A549 (cell line): Measurements from ENCODE around the gene PNPO. TPM values are rescaled to one million over a fixed set of nuclear protein-coding genes. Genes with fewer than 3 reads are reported as not detected.

Experiments used
- ATAC-seq, 2 experiments: fragments of 200-7000 bp in 1 of 2; fragments of >200 bp in 1 of 2; cut with Nextera tagmentation in 1 of 2; cut with Tn5 transposase in 1 of 2; 3 replicates each; pipeline versions ENCODE4 v1.8.0 to v1.9.1; 2018 to 2020; ENCODE audit warnings: mild to moderate bottlenecking in 1 of 2, moderate library complexity in 1 of 2
- CTCF ChIA-PET: fragments of 300-600 bp; sonication (Branson Sonifier 250); formaldehyde crosslinking; extraction: SDS; loops from one replicate; lab custom pipeline; 2021; ENCODE audit warnings: antibody characterized with exemption, inconsistent platforms; lab: Yijun Ruan, JAX
- POLR2A ChIA-PET: fragments of 350-600 bp; formaldehyde crosslinking; extraction: SDS; loops from one replicate; lab custom pipeline; 2021; ENCODE audit warnings: antibody characterized with exemption, inconsistent platforms; lab: Yijun Ruan, JAX
- DNase-seq, 2 experiments: peaks; one replicate each; pipeline versions ENCODE4 v3.0.0 to v3.0.0-alpha.2; 2011 to 2016; ENCODE audit warnings: low read depth in 1 of 2, low spot score in 1 of 2
- FAIRE-seq: peaks from 2 replicates; lab custom pipeline; 2011; peaks lifted over from hg19 to GRCh38; lab: Jason Lieb, UNC
- H3K27ac ChIP-seq, 2 experiments: fragments of >200 bp; sonication (Bioruptor Twin); formaldehyde crosslinking; 3 replicates each; pipeline ENCODE4 v1.5.1; 2016 to 2017
- H3K4me1 ChIP-seq: fragments of >200 bp; sonication (Bioruptor Twin); formaldehyde crosslinking; 3 replicates; pipeline ENCODE4 v1.6.1; 2016
- H3K4me2 ChIP-seq: fragments of >200 bp; sonication (Bioruptor Twin); formaldehyde crosslinking; 3 replicates; pipeline ENCODE4 v1.6.1; 2016
- H3K4me3 ChIP-seq: fragments of >200 bp; sonication (Bioruptor Twin); formaldehyde crosslinking; 3 replicates; pipeline ENCODE4 v1.5.1; 2016
- H3K9me3 ChIP-seq: fragments of >200 bp; sonication (Bioruptor Twin); formaldehyde crosslinking; 3 replicates; pipeline ENCODE4 v1.6.1; 2016
- CBX2 ChIP-seq: fragments of 200-600 bp; sonication (generic); IDR thresholded peaks from 2 replicates; pipeline ENCODE4 v1.6.1; 2016; ENCODE audit warnings: low read depth, mild to moderate bottlenecking, borderline replicate concordance
- CTCF ChIP-seq: fragments of >200 bp; sonication (Bioruptor Twin); formaldehyde crosslinking; IDR thresholded peaks from 3 replicates; pipeline ENCODE4 v1.5.1; 2016
- EP300 ChIP-seq, 2 experiments: fragments of >200 bp; sonication (Bioruptor Twin); formaldehyde crosslinking; IDR thresholded peaks; 2 replicates in 1 of 2; 3 replicates in 1 of 2; pipeline ENCODE4 v1.6.1; 2016 to 2017
- ESRRA ChIP-seq: fragments of 150-350 bp; IDR thresholded peaks from 2 replicates; pipeline ENCODE4 v1.6.1; 2014; ENCODE audit warnings: mild to moderate bottlenecking, low read length, borderline replicate concordance
- HOXA7 ChIP-seq: fragments of 250-450 bp; sonication (Bioruptor Pico); IDR thresholded peaks from 2 replicates; pipeline ENCODE4 v1.5.0; 2020; ENCODE audit warnings: mild to moderate bottlenecking, moderate library complexity
- JUNB ChIP-seq: fragments of >200 bp; sonication (Bioruptor Twin); formaldehyde crosslinking; IDR thresholded peaks from 2 replicates; pipeline ENCODE4 v1.6.1; 2016
- MAFK ChIP-seq: fragments of 450-650 bp; IDR thresholded peaks from 2 replicates; pipeline ENCODE4 v1.6.1; 2014; ENCODE audit not compliant: partially characterized antibody
- MYC ChIP-seq: IDR thresholded peaks from 2 replicates; pipeline ENCODE4 v1.6.1; 2012; ENCODE audit warnings: mild to moderate bottlenecking, inconsistent platforms, low read length, improper control_type of control experiment, borderline replicate concordance
- NPAS2 ChIP-seq: fragments of 250-450 bp; sonication (Bioruptor Pico); IDR thresholded peaks from 2 replicates; pipeline ENCODE4 v1.8.0; 2022; ENCODE audit warnings: mild to moderate bottlenecking, moderate library complexity, borderline replicate concordance
- POLR2AphosphoS2 ChIP-seq: conservative IDR thresholded peaks from 2 replicates; pipeline ENCODE4 v1.6.1; 2012; ENCODE audit warnings: low read length, improper control_type of control experiment, inconsistent platforms
- RARB ChIP-seq: fragments of 250-450 bp; sonication (Bioruptor Pico); IDR thresholded peaks from 2 replicates; pipeline ENCODE4 v1.8.0; 2021; ENCODE audit warnings: mild to moderate bottlenecking, moderate library complexity
- RFX5 ChIP-seq: fragments of 450-650 bp; IDR thresholded peaks from 2 replicates; pipeline ENCODE4 v1.7.1; 2014; ENCODE audit warnings: antibody characterized with exemption, mild to moderate bottlenecking, moderate library complexity
- TFCP2L1 ChIP-seq: fragments of 250-450 bp; sonication (Bioruptor Pico); IDR thresholded peaks from 2 replicates; pipeline ENCODE4 v1.5.0; 2021; ENCODE audit warnings: mild to moderate bottlenecking
- TP53 ChIP-seq: fragments of 250-450 bp; sonication (Bioruptor Pico); IDR thresholded peaks from 2 replicates; pipeline ENCODE4 v1.5.0; 2021; ENCODE audit warnings: mild to moderate bottlenecking, moderate library complexity
- ZFP36 ChIP-seq: fragments of 450-650 bp; IDR thresholded peaks from 2 replicates; pipeline ENCODE4 v1.6.1; 2014; ENCODE audit warnings: borderline replicate concordance; ENCODE audit not compliant: partially characterized antibody
- WGBS: methylation state at CpG from one replicate; pipeline ENCODE4 v1.1.6; 2017; ENCODE audit errors: missing lambda C conversion rate; 5-methylcytosine and 5-hydroxymethylcytosine counted together
- polyA plus RNA-seq, 4 experiments: library from polyadenylated mRNA; depleted of rRNA in 3 of 4; stranded (reverse); fragments of >200 nt; fragmentation: RNase III in 1 of 4; extraction: RNeasy Plus Mini Kit Qiagen cat#74134 plus additional on column Dnase treatment in 1 of 4; gene quantifications; 2 replicates in 3 of 4; 3 replicates in 1 of 4; pipeline ENCODE4 v1.2.3, GENCODE V29; 2011 to 2017
- TF ChIP-seq, protein P1 (sequence below): fragments of 200-600 bp; sonication (generic); IDR thresholded peaks from 2 replicates; pipeline ENCODE4 v1.6.1; 2016; ENCODE audit warnings: antibody characterized with exemption, mild to moderate bottlenecking, moderate library complexity
- TF ChIP-seq, protein P2 (sequence below): fragments of >200 bp; sonication (Bioruptor Twin); formaldehyde crosslinking; IDR thresholded peaks from 3 replicates; pipeline ENCODE4 v1.6.1; 2016

The PNPO gene
- polyA plus RNA-seq, 2 of the 4 experiments (the other 2 are of a cell fraction) = 29.5 to 40.8 TPM

GRCh38 chr17:47913050-47913449, 28.3 kb upstream of the PNPO start:
- no peak for DNase-seq
- TF ChIP-seq TP53 = no peak
- TF ChIP-seq, all 56 proteins: peak for 0
- no peak overlapping the region for H3K4me2 ChIP-seq
- H3K27ac ChIP-seq = no peak overlapping the region
- CTCF ChIA-PET = interaction anchor here (0.8 to 2.8 kb wide), 4 partner anchors 23 to 71 kb away, joined by 3 to 10 read pairs (median 6); no protein-coding TSS in a partner anchor
- 0 out of 3 replicates have a peak, but pooled peaks cover 3% of the 10 kb centered on the region for H3K4me1 ChIP-seq
- POLR2A ChIA-PET = no interaction called here
- no peak overlapping the region for H3K4me3 ChIP-seq
- no peaks in the 10 kb centered on the region for H3K9me3 ChIP-seq
- FAIRE-seq (no peak), ATAC-seq (no peak)
- WGBS = 79% methylated on average over 2 of the region's 2 CpGs

DNA sequence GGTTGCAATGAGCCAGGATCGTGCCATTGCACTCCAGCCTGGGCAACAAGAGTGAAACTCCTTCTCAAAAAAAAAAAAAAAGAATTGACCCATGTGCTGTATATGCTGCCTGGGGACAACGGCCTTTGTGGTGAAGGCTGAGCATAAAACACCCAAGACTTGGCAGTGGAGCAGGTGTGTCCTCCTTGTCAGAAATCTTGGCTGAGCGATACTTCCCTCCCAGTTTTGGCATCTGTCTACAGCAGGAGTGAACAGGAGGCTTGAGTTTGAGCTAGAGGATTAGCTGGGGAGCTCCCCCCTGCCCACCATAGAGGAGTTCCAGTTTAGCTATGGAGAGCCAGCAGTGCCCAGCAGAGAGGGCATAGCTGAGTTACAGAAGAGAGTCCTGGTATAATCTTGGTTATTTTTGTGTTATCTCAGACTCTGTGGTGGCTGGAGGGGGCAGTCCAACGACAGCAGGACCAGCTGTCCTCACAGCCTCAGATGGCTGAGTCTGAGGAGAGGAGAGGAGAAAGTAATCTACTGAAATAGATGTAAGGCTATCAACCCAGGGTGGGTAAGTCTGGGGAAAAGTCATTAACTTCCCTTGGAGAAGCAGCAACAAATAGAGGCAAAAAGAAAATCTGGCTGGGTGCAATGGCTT, 26.9 kb upstream of the PNPO start:
- H3K4me1 ChIP-seq = 0 out of 3 replicates have a peak, but pooled peaks cover 3% of the 10 kb centered on the region
- 69% methylated on average over 4 of the region's 4 CpGs for WGBS
- FAIRE-seq (no peak), ATAC-seq (no peak; a peak in 1 of 6 replicates), DNase-seq (no peak)
- ChIA-PET CTCF (interaction anchor here (0.6 to 2.1 kb wide), 8 partner anchors 8 to 1210 kb away, joined by 3 to 7 read pairs (median 4); partner anchors contain the start of gene PNPO), POLR2A (interaction anchor here (0.5 to 1.0 kb wide), 4 partner anchors 13 to 1189 kb away, joined by 3 to 4 read pairs (median 3); partner anchors contain the start of genes CDK5RAP3, LRRC46 and MRPL10)
- no peak overlapping the region for H3K4me3 ChIP-seq
- H3K27ac ChIP-seq = no peak overlapping the region
- no peak overlapping the region for H3K4me2 ChIP-seq
- H3K9me3 ChIP-seq = no peaks in the 10 kb centered on the region
- TF ChIP-seq CBX2 (no peak), TFCP2L1 (CRISPR knock-in tag) (no peak), RARB (CRISPR knock-in tag) (no peak), POLR2AphosphoS2 (no peak), RFX5 (no peak), HOXA7 (CRISPR knock-in tag) (no peak), NPAS2 (CRISPR knock-in tag) (no peak), ESRRA (no peak), MAFK (no peak), MYC (no peak)
- TF ChIP-seq, protein P1, sequence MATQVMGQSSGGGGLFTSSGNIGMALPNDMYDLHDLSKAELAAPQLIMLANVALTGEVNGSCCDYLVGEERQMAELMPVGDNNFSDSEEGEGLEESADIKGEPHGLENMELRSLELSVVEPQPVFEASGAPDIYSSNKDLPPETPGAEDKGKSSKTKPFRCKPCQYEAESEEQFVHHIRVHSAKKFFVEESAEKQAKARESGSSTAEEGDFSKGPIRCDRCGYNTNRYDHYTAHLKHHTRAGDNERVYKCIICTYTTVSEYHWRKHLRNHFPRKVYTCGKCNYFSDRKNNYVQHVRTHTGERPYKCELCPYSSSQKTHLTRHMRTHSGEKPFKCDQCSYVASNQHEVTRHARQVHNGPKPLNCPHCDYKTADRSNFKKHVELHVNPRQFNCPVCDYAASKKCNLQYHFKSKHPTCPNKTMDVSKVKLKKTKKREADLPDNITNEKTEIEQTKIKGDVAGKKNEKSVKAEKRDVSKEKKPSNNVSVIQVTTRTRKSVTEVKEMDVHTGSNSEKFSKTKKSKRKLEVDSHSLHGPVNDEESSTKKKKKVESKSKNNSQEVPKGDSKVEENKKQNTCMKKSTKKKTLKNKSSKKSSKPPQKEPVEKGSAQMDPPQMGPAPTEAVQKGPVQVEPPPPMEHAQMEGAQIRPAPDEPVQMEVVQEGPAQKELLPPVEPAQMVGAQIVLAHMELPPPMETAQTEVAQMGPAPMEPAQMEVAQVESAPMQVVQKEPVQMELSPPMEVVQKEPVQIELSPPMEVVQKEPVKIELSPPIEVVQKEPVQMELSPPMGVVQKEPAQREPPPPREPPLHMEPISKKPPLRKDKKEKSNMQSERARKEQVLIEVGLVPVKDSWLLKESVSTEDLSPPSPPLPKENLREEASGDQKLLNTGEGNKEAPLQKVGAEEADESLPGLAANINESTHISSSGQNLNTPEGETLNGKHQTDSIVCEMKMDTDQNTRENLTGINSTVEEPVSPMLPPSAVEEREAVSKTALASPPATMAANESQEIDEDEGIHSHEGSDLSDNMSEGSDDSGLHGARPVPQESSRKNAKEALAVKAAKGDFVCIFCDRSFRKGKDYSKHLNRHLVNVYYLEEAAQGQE = no peak
- TF ChIP-seq, all 56 proteins: peak for 0

DNA sequence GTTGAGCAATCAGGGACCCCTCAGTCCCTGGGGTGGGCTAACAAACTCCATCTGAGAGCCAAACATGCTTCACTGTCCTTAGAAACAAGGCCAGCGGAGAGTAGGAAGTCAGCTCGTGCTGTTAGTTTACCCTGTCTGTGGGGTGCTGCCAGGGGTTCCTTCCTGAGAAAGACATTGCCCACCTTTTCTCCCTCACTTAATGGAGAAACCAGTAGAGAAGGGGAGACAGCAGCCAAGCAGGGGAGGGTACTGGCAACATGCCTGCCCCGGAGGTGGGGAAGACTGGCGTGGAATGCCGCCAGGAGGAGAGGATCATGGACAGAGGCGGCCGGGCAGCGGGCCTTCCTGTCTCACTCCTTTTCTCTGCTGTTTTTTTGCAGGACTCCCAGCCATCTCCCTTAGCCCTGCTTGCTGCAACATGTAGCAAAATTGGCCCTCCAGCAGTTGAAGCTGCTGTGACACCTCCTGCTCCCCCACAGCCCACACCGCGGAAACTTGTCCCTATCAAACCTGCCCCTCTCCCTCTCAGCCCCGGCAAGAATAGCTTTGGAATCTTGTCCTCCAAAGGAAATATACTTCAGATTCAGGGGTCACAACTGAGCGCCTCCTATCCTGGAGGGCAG, 25.5 kb upstream of the PNPO start:
- no peak overlapping the region for H3K4me2 ChIP-seq
- POLR2A ChIA-PET = interaction anchor here (0.9 to 1.5 kb wide), 2 partner anchors 20 to 84 kb away, joined by 4 to 5 read pairs; partner anchors contain the start of genes LRRC46, MRPL10 and SP2
- whole genome bisulfite sequencing = 90% methylated on average over 12 of the region's 12 CpGs
- 0 out of 3 replicates have a peak, but pooled peaks cover 3% of the 10 kb centered on the region for H3K4me1 ChIP-seq
- TF ChIP-seq CTCF = no peak
- TF ChIP-seq, protein P2, sequence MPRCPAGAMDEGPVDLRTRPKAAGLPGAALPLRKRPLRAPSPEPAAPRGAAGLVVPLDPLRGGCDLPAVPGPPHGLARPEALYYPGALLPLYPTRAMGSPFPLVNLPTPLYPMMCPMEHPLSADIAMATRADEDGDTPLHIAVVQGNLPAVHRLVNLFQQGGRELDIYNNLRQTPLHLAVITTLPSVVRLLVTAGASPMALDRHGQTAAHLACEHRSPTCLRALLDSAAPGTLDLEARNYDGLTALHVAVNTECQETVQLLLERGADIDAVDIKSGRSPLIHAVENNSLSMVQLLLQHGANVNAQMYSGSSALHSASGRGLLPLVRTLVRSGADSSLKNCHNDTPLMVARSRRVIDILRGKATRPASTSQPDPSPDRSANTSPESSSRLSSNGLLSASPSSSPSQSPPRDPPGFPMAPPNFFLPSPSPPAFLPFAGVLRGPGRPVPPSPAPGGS = no peak
- TF ChIP-seq ZFP36 = no peak
- TF ChIP-seq EP300 (IDR thresholded peaks at IDR 0.05) = no peak
- no peak for TF ChIP-seq JUNB
- FAIRE-seq = no peak
- H3K4me3 ChIP-seq = no peak overlapping the region
- H3K9me3 ChIP-seq = no peaks in the 10 kb centered on the region
- CTCF ChIA-PET = interaction anchor here (0.7 to 2.2 kb wide), 8 partner anchors 10 to 102 kb away, joined by 3 to 9 read pairs (median 6); partner anchors contain the start of gene CDK5RAP3
- no peak; a peak in 1 of 6 replicates for ATAC-seq
- no peak overlapping the region for H3K27ac ChIP-seq
- no peak for DNase-seq
